ENCODE results near the gene SVBP.

DNA sequence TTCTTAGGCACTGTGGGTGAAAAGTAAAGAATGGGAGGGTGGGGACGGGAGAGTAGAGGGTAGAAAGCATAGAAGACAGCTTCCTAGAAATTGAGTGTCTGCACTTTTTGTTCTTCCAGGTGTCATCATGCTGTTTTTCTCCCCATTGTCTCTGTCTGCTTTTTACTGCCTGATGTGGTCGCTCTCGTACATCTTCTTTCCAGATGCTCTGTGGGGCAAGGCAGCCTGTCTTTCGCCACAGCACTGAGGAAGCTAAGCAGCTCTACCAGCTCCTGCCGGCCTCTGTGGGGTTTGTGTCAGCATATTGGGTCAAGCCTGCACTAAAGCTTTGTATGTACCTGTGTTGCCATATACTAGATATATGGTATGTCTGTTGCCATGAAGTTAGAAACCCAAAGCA, 19.2 kb downstream of the SVBP start:
- TF ChIP-seq, protein P1, sequence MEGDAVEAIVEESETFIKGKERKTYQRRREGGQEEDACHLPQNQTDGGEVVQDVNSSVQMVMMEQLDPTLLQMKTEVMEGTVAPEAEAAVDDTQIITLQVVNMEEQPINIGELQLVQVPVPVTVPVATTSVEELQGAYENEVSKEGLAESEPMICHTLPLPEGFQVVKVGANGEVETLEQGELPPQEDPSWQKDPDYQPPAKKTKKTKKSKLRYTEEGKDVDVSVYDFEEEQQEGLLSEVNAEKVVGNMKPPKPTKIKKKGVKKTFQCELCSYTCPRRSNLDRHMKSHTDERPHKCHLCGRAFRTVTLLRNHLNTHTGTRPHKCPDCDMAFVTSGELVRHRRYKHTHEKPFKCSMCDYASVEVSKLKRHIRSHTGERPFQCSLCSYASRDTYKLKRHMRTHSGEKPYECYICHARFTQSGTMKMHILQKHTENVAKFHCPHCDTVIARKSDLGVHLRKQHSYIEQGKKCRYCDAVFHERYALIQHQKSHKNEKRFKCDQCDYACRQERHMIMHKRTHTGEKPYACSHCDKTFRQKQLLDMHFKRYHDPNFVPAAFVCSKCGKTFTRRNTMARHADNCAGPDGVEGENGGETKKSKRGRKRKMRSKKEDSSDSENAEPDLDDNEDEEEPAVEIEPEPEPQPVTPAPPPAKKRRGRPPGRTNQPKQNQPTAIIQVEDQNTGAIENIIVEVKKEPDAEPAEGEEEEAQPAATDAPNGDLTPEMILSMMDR (conservative IDR thresholded peaks at IDR 0.05), result no peak
- TF ChIP-seq EZH2 (IDR thresholded peaks at IDR 0.05; ENCODE audit: low read depth), result no peak

All from PC-9 (cell line).